Gastrocnemius medialis (tissue), 4 donors: ENCODE results near the gene STAG1.

Source experiments
- POLR2A ChIP-seq, 2 donors: fragments of 450-650 bp; IDR thresholded peaks; one replicate each; pipeline ENCODE4 v1.6.1; 2017; ENCODE audit warnings: antibody characterized with exemption in 2 of 2, mild to moderate bottlenecking in 2 of 2, moderate library complexity in 2 of 2
- TF ChIP-seq, protein P1 (sequence below), 5 experiments: fragments of 450-650 bp in 3 of 5; fragments of 200-600 bp in 2 of 5; sonication (generic) in 2 of 5; IDR thresholded peaks in 4 of 5; conservative IDR thresholded peaks in 1 of 5; 1 replicate in 4 of 5; 2 replicates in 1 of 5; pipeline ENCODE4 v1.5.1; 2016 to 2019; ENCODE audit warnings: antibody characterized with exemption in 5 of 5, mild to moderate bottlenecking in 3 of 5, moderate library complexity in 3 of 5

DNA sequence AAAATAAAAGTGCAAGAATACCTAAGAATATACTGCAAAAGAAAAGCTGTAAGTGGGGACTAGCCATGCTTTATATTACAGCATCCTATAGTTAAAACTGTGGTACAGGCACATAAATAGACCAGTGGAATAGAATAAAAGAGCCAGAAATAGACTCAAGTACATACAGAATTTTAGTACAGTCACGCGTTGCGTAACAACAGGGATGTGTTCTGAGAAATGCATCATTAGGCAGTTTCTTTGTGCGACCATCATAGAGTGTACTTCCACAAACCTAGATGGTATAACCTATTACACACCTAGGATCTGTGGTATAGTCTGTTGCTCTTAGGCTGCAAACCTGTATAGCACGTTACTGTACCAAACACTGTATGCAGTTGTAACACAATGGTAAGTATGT, 440.2 kb downstream of the STAG1 start:
- TF ChIP-seq POLR2A (IDR thresholded peaks at IDR 0.05), result no peak
- TF ChIP-seq, protein P1, sequence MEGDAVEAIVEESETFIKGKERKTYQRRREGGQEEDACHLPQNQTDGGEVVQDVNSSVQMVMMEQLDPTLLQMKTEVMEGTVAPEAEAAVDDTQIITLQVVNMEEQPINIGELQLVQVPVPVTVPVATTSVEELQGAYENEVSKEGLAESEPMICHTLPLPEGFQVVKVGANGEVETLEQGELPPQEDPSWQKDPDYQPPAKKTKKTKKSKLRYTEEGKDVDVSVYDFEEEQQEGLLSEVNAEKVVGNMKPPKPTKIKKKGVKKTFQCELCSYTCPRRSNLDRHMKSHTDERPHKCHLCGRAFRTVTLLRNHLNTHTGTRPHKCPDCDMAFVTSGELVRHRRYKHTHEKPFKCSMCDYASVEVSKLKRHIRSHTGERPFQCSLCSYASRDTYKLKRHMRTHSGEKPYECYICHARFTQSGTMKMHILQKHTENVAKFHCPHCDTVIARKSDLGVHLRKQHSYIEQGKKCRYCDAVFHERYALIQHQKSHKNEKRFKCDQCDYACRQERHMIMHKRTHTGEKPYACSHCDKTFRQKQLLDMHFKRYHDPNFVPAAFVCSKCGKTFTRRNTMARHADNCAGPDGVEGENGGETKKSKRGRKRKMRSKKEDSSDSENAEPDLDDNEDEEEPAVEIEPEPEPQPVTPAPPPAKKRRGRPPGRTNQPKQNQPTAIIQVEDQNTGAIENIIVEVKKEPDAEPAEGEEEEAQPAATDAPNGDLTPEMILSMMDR (IDR thresholded peaks at IDR 0.05 in 4 of 5, conservative IDR thresholded peaks at IDR 0.05 in 1 of 5), result no peak
